ENCODE results near the gene LPP.

LPP gene

DNA sequence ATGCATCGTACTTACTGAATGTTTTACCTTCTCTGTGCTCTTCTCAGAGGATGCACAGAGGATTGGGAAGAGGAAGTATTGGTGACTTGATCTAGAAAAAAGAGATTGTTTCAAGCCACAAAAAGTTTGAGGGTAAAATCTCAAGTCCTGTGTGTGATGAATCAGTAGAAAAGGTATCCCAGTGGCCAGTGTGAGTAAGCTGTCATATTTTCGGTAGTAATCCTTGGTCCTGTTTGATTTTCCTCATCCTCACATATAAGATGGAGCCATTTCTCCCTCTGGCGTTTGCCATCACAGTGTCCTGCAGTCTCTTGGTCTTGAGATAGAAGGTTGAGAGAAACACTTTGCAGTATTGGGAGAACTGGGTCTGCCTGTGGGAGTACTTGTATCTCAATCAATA lies 166.8 kb downstream of the LPP start:
- Histone ChIP-seq H3K9me3 (ENCODE audit: insufficient read depth, low read length, severe bottlenecking) (no peaks in the 10 kb centered on the region), H3K27me3 (ENCODE audit: insufficient read depth, low read length, poor library complexity) (no peaks in the 10 kb centered on the region), H3K4me3 (ENCODE audit: low read depth in 1 of 2, low read length in 2 of 2) (no peak overlapping the region), H3K36me3 (ENCODE audit: insufficient read depth, low read length) (no peaks in the 10 kb centered on the region), H3K9ac (ENCODE audit: low read depth, low read length) (no peak overlapping the region), H3K27ac (ENCODE audit: low read length) (no peak overlapping the region), H3K79me2 (ENCODE audit: insufficient read depth, low read length) (peaks cover 5% of the 10 kb centered on the region; the same call in 1 of the 2 replicates), H4K20me1 (ENCODE audit: insufficient read depth, low read length) (no peaks in the 10 kb centered on the region), H3K4me2 (ENCODE audit: insufficient read depth, low read length) (no peak overlapping the region), H3K4me1 (ENCODE audit: insufficient read depth, low read length) (peaks cover 18% of the 10 kb centered on the region), H2AFZ (ENCODE audit: low read depth, low read length) (no peak overlapping the region)
- no peak for TF ChIP-seq EZH2 (IDR thresholded peaks at IDR 0.05; ENCODE audit: borderline replicate concordance, low read depth, low read length, severe bottlenecking)
- TF ChIP-seq, protein P1, sequence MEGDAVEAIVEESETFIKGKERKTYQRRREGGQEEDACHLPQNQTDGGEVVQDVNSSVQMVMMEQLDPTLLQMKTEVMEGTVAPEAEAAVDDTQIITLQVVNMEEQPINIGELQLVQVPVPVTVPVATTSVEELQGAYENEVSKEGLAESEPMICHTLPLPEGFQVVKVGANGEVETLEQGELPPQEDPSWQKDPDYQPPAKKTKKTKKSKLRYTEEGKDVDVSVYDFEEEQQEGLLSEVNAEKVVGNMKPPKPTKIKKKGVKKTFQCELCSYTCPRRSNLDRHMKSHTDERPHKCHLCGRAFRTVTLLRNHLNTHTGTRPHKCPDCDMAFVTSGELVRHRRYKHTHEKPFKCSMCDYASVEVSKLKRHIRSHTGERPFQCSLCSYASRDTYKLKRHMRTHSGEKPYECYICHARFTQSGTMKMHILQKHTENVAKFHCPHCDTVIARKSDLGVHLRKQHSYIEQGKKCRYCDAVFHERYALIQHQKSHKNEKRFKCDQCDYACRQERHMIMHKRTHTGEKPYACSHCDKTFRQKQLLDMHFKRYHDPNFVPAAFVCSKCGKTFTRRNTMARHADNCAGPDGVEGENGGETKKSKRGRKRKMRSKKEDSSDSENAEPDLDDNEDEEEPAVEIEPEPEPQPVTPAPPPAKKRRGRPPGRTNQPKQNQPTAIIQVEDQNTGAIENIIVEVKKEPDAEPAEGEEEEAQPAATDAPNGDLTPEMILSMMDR (IDR thresholded peaks at IDR 0.05; ENCODE audit: borderline replicate concordance, extremely low read depth, low read length, poor library complexity, severe bottlenecking): no peak
- DNase-seq (no peak), ATAC-seq (ENCODE audit: insufficient read depth, low read depth) (no peak)

DNA sequence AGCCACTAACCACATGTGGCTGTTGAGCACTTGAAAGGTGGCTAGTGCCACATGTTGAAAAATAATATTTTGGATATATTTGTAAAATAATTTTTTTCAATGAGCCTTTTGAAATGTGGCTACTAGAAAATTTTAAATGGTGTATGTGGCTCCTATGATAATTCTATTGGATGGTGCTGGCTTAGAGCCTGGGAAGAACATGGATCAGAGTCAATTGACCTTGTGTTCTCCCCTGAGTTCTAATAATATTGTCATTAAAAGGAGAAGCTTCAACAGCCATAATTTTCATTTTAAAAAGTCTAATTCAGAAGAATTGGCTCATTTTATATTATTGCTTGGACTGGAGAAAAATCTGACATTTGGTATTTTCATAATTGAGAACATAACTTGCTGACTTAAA lies 167.3 kb downstream of the LPP start:
- Histone ChIP-seq H3K9me3 (ENCODE audit: insufficient read depth, low read length, severe bottlenecking) (no peaks in the 10 kb centered on the region), H3K9ac (ENCODE audit: low read depth, low read length) (no peak overlapping the region), H3K4me2 (ENCODE audit: insufficient read depth, low read length) (no peak overlapping the region), H3K79me2 (ENCODE audit: insufficient read depth, low read length) (peaks cover 5% of the 10 kb centered on the region; the same call in 1 of the 2 replicates), H3K27me3 (ENCODE audit: insufficient read depth, low read length, poor library complexity) (no peaks in the 10 kb centered on the region), H2AFZ (ENCODE audit: low read depth, low read length) (no peak overlapping the region), H3K4me1 (ENCODE audit: insufficient read depth, low read length) (peaks cover 18% of the 10 kb centered on the region), H4K20me1 (ENCODE audit: insufficient read depth, low read length) (no peaks in the 10 kb centered on the region), H3K36me3 (ENCODE audit: insufficient read depth, low read length) (no peaks in the 10 kb centered on the region), H3K4me3 (ENCODE audit: low read depth in 1 of 2, low read length in 2 of 2) (no peak overlapping the region), H3K27ac (ENCODE audit: low read length) (no peak overlapping the region)
- DNase-seq (no peak), ATAC-seq (ENCODE audit: insufficient read depth, low read depth) (no peak)
- TF ChIP-seq, protein P1 (IDR thresholded peaks at IDR 0.05; ENCODE audit: borderline replicate concordance, extremely low read depth, low read length, poor library complexity, severe bottlenecking): no peak
- no peak for TF ChIP-seq EZH2 (IDR thresholded peaks at IDR 0.05; ENCODE audit: borderline replicate concordance, low read depth, low read length, severe bottlenecking)

DNA sequence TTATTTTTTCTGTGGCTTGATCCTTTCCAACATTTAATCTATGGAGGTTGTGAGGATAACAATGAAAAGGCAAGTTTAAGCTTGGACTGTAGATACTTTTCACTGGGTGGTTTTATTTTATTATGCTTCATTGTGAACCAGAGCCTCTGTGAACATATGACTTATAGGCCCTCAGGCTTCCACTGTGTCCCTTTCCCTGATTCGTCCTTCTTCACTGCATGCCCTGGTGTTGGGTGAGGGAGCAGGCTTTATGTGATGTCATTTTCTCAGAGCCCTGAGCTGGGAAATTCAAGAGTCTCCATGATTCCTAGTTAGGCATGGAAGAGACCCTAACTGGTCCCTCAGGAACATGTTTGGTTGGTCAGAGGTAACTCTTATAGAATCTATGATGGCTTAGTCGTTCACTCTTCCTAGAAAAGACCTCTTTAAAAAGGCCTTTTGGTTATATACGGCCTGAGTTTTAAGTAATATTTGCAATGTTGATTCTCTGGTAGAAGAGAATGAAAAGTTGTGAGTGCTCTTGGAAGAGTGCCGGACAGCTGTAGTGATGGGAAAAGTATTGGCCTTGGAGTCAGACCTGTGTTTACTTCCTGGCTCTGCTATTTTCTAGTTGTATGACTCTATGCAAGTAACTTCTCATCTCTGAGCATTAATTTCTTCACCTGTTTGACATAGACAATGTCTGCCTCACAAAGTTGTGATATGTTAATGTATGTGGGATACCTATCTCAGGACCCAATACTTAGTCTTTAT lies 168.4 kb downstream of the LPP start:
- H3K79me2 ChIP-seq (ENCODE audit: insufficient read depth, low read length): peaks cover 5% of the 10 kb centered on the region; the same call in 1 of the 2 replicates
- no peak overlapping the region for H3K4me2 ChIP-seq (ENCODE audit: insufficient read depth, low read length)
- no peak for ATAC-seq (ENCODE audit: insufficient read depth, low read depth)
- no peak overlapping the region for H3K4me3 ChIP-seq (ENCODE audit: low read depth in 1 of 2, low read length in 2 of 2)
- DNase-seq: no peak
- H4K20me1 ChIP-seq (ENCODE audit: insufficient read depth, low read length): no peaks in the 10 kb centered on the region
- no peaks in the 10 kb centered on the region for H3K36me3 ChIP-seq (ENCODE audit: insufficient read depth, low read length)
- H3K9me3 ChIP-seq (ENCODE audit: insufficient read depth, low read length, severe bottlenecking): no peaks in the 10 kb centered on the region
- H2AFZ ChIP-seq (ENCODE audit: low read depth, low read length): no peak overlapping the region
- no peak overlapping the region for H3K9ac ChIP-seq (ENCODE audit: low read depth, low read length)
- H3K27me3 ChIP-seq (ENCODE audit: insufficient read depth, low read length, poor library complexity): no peaks in the 10 kb centered on the region
- peaks cover 18% of the 10 kb centered on the region for H3K4me1 ChIP-seq (ENCODE audit: insufficient read depth, low read length)
- TF ChIP-seq, protein P1 (IDR thresholded peaks at IDR 0.05; ENCODE audit: borderline replicate concordance, extremely low read depth, low read length, poor library complexity, severe bottlenecking): no peak
- no peak for TF ChIP-seq EZH2 (IDR thresholded peaks at IDR 0.05; ENCODE audit: borderline replicate concordance, low read depth, low read length, severe bottlenecking)
- H3K27ac ChIP-seq (ENCODE audit: low read length): no peak overlapping the region

All from DND-41 (cell line).